GM18502 (cell line): ENCODE measurements around the gene PNKP.

Experiments used
- ATAC-seq: cut with Tn5 transposase; IDR thresholded peaks from one replicate; pipeline ENCODE4 v1.9.1; 2021; ENCODE audit warnings: mild to moderate bottlenecking; ENCODE audit not compliant: unreplicated experiment, poor library complexity

The PNKP gene

DNA sequence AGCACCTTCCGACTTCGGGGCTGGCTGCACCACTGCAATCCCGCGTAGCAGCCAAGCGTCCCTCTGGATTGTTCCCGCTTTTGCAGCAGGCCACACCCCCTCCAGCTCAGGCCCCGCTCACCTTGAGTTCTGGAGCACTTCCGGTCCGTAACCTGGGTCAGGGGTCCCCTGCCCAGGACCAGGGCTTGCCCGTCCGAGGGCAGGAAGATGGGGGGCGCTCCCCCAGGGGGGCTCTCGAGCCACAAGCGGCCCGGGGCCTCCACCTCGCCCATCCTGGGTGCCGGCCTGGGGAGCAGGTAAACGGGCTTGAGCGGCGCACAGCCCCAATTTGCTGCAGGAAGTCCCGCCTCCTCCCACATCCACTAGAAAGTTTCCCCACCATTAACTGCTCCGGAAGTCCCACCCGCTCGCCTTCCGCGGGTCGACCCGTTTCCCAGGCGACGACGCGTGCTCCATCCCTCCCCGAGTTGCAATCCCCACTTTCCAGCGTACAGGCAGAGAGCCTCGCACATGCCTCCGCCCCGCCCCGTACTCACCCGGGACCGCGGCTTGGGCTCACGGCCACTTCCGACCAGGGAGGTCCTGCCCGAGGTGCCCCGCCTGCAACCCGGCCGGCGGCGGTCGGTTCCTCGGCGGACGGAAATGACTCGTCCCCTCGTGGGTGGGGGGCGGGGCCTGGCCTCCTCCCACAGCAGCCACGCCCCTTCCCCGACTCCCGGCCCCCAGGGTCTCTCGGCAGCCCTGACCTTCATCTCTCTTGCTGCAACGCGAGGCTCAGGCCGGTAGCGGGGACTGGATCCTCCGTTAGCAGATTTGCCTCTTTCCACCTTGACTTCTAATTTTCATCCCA lies at the start of gene PNKP:
Gene PNKP, minus strand, starts transcription at position 644 of the 850 bp plus-strand sequence. Its CDS starts 372 bp downstream, at position 272.
- ATAC-seq: peak; percentile 46

DNA sequence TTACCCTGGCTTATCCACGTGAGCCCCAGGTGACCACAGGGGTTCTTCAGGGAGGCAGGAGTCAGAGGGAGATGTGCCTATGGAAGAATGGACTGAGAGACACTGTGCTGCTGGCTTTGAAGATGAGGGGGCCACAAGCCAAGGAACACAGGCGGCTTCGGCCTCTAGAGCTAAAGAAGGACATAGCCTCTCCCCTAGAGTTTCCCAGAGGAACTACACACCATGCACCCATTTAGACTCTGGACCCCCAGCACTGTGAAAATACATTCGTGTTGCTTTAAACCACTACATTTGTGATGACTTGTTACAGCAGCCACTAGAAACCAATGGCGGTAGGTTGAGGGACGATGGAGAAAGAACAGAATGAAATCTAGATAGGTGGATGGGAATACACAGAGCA lies 47.9 kb upstream of the PNKP start:
- ATAC-seq: no peak

DNA sequence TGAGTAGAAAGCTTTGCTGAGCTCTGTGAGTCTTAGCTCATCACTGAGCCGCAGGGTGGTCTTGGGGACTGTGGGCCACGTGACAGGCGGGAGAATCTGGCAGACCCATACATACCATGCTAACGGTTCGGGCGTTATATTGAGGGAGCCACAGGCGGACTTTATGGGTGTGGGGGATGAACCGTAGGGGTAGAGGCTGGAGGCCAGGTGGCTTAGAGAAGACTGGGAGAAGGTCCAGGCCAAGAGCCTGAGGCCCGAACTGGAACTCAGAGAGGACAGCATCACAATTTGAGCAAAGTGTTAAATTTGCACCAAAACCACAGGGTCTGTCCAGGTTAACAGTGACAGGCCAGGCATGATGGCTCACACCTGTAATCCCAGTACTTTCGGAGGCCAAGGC lies 46.3 kb upstream of the PNKP start:
- no peak for ATAC-seq

DNA sequence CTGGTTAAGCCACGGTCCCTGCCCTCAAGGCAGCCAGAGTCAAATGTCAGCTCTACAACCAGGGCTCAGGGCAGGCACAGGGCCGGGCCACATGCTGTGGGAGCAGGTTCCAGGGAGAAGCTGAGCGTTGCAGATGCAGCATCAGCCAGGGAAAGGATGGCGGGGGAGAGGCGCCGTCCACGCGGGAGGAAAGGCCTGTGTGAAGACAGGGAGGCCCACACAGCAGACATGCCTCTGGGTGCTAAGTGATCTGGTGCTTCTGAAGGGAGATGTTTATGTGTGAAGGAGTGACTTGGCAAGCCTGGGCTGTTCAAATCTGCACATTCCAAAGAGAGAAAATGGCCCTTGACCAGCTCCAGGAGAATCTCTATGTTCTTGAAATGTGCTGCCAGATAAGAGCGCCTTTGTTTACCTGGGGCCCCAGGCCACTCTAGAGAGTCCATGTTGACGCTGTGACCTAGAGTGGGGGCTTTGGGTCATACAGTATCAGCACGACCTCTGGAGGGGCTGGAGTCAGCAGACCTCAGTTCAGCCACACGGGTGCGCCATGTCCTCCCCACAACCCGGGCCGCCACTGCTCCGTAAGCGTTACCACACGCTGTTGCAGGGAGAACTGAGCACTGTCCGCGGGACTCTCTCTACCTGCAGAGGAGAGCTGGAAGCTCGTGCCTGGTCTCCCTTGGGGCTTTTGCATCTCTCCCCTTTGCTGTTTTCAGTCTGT lies 45.7 kb upstream of the PNKP start:
- ATAC-seq: no peak

DNA sequence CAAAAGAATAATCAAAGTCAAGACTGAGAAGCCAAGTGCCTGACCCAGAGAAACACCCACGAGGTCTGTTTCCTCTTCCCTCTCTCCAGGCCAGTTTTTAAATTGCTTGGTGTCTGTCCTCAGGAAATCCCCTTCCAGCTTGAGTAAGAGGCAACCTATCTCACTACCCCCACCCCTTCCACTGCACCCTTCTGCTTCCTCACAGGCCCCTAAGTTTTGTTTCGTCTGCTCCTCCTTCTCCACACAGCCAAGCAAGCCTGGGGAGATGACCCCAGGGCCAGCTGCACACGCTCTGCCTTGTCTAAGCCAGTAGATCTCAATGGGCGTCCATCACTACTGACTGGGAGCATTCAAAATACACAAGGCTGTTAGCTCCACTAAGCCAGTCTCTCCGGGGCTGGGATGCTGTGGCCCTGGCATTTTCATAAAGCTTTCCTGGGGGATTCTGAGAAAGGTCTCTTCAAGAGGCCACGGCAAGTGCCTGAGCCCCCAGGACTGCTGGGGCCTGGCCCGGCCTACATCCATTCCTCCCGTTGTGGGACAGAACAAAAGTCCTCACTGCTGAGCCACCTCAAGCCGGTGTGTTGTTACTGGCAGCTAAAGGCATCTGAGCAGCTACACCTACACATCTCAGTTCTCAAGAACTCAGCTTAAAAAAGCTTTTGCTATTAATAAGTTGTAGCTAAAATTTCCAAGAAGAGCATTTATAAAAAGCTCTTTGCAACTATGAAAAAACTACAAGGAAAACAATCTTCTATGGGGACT lies 44.2 kb upstream of the PNKP start:
- ATAC-seq: peak; percentile 43

DNA sequence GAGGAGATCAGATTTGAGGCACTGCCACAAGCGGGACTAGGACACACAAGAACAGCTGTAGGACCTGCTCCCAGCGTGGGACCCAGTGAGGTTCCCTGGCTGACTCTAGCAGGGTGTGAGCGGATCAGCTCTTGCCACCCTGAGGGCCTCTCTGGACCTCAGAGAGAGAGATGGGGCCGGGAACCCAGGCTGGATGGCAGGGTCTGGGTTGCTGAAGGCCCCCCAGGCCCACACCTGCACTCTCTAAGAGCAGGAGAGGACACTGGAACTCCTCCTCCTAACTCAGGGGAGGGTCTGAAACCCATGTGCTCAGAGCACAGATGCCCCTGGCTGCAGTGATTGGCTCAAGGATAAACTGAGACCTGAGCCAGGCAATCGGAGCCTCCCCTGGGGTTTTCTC lies 42.8 kb upstream of the PNKP start:
- ATAC-seq: no peak

DNA sequence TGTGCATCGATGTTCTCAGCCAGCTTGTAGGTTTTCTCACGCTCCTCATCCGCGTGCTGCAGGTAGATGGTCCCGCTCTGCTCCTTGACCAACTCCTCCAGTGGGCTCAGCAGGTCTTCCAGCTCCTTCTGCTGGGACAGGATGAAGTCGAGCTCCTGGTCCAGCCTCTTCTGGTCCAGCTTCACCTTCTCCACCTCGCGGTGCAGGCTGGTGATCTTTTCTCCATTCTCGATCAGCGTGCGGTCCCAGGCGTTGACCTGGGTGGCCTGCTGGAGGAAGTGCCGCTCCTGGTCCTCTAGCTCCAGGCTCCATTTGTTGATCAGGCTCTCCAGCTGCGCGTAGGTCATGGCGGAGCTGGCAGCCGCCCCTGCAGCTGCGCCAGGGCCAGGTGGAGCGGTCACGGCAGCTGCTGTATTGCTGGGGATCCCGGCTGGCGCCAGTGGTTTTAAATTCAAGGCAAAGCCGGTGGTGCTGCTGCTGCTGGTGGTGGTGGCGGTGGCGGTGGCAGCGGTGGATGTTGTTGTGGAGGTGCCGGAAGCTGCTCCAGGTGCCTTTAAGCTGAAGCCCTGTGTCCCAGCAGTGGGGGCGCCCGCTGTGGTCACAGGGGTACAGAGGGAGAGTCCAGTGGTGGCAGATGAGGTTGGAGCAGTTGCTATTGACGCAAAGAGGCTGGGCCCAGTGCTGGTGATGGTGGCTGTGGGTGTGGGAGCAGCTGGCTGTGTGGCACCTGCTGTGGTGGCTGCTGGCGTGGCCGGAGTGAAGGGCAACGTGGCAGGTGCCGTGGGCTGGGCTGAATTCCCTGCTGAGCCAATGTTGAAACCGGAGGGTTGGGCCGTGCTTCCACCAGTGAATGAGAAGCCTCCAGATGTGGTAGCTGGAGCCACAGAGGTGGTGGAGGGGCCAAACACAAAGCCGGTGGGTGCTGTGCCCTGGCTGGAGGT lies 41.4 kb upstream of the PNKP start:
- ATAC-seq: no peak

DNA sequence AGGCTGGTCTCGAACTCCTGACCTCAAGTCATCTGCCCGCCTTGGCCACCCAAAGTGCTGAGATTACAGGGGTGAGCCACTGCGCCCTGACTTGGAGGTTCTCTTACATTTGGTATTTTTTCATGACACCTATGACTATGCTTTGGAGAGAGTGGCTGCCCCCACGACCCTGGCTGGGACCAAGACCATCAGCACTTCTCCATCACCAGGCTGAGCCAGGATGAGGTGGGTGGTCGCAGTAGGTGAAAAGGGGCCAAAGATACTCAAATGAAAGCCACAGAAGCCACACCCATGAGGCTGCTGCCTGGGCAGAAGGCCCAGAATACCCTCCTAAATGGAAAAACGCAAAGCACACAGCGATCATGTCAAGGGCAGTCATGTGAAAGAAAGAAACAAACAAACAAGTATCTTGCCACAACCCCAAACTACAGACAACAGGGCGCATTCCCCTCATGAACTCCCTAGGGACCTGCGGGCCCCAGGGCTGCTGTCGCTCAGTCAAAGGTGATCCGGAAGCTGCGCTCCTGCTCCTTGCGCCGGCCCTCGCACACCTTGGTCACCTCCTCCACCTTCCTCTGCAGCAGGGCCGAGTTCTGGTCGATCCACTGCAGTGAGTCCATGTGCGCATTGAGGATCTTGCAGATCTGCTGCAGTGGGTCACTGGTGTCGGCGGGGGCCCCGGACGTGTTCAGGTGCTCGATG lies 40.5 kb upstream of the PNKP start:
- ATAC-seq: peak; percentile 38

DNA sequence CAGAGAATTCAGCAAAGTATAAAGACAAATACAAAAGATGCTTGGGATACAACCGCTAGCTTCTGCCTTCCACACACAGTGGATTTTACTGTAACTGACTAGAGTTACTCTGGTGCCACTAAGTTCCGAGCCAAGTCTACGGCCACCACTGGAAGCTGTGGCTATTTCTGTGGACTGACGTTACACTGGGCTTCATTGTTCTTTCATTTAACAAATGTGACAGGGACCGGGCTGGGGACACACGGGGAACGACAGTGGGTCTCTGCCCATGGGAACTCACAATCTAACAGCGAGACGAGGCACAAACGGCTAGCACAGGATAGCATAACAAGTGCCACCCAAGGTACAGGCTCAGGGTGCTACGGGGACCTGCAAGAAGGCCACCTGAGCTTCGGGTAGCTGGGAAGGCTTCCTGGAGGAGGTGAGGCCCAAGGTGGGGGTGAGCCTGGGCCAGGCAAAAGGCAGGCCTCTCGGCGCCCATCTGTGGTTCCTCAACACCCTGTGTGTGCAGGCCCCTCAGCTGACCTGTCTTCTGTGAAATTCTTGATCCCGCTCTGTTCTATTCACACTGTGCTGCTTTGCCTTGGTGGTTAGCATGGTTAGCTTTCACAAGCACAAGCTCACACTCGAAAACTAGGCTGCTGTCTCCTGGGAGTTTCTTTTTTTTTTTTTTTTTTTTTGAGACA lies 39.6 kb upstream of the PNKP start:
- ATAC-seq: peak; percentile 27

DNA sequence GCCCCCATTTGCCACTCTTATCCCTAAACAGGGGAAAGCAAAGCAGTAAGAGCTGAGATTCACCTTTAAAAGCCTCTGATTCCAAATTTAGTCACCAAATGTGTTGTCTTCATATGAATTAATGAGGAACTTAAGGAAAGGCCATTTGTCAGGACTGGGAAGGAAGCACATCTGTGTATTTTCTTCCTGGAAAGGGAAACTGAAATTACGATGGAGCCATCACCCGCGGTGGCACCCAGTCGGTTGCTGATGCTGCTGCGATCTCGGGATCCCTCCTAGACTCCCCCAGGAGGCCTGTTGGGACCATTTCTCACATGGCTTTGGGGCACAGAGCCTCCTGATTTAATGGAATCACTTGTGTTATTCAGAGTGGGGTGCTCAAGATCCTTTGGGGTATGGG lies 36.8 kb upstream of the PNKP start:
- no peak for ATAC-seq

DNA sequence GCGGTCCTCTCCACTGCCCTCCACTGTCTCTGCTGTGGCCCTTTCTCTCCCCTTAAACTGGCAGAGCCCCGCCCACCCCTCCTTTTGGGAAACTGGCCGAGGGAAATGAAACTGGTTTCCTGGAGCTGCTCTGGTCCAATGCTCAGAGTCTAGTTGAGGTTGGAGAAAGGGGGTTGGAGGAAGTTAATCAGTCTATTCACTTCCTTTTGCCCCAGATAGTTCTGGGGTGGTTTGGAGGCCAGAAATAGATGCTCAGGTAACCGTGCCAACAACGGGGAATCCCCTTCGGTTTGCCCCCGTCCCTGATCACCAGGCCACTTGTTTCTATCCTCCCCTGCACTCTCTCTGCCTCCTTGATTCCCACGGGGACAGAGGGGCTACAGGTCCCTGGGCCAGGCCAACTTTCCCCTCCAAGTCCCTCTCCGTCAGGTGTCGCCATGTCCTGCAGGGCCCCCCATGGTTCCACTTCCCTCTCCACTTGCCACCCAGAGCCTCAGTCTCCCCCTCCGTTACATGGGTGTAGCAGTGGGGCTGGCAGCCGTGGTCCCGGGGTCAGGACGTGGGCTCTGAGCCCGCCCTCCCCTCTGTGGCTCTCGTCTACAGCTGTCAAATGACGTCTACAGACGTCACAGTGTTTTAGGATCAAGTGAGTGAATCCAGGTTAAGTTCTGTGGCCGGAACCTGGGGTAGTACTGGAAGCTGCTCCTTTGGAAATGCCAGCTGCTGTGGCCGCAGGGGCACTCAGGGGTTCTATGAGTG lies 29.7 kb upstream of the PNKP start, which contains the start of gene IL4I1:
Gene IL4I1, minus strand, starts transcription at position 25 of the 759 bp plus-strand sequence. CDS start 727 bp downstream, outside the sequence.
- ATAC-seq: peak; percentile 45

DNA sequence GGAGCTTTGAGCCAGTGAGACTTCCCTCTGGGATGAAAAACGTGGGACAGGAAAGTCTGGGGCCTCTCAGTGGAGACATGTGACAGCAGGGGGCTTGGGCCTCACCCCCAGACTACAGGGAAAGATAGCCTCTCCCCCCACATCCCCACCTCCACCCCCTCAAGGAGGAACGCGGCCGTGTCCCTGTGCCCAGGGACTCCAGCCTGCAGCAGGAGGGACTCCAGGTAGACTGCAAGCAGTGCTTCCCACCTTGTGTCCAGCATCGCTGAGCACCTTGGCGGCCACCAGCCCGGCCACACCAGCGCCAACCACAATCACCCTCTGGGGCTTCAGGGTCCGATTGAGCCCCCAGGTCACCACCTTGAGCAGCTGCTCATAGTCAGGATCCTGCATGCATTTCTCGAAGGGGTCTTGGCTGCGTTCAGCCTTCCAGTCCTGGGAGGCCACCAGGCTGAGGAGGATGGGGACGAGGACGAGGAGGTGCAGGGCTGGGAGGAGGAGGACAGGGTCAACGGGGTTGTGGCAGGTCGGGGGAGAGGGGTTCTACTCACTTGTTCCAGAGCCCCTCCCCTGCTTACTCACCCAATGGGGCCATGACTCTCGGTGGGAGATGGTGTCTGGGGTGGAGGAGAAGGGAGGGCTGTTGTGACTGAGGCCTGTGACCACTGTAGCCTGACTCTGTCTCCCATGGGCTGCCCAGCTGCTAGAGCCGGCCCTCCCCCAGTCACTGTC lies 28.4 kb upstream of the PNKP start:
- ATAC-seq: no peak

DNA sequence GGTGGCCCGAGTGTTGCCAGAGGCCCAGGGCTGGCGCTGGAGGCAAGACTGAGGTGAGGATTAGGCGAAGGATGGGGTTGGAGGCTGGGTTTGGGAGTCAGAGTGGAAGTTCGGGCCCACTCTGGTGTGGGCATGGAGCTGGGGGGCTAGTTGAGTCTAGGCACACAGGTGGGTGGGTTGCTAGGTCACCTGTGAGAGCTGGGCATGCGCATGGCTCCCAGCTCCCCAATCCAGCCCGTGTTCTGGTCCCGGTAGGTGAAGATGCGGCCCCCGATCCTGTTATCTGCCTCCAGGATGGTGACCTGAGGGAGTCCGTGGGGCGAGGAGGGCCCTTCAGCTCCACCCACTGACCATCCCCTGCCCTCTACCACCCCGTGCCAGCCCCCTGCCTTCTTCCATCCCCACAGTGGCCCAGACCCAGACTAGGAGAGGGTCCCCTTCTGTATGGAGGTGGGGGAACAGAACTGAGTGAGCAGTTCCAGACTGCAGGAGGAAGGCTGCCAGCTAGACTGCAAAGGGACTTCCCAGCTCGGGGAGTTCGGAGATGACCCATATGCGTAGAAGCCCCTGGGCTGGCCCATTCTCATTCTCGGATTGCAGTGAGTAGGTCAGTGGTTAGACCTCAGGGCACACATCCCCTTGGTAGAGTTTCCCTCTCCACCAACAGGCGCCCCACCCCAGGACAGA lies 27.6 kb upstream of the PNKP start:
- peak; percentile 27 for ATAC-seq

DNA sequence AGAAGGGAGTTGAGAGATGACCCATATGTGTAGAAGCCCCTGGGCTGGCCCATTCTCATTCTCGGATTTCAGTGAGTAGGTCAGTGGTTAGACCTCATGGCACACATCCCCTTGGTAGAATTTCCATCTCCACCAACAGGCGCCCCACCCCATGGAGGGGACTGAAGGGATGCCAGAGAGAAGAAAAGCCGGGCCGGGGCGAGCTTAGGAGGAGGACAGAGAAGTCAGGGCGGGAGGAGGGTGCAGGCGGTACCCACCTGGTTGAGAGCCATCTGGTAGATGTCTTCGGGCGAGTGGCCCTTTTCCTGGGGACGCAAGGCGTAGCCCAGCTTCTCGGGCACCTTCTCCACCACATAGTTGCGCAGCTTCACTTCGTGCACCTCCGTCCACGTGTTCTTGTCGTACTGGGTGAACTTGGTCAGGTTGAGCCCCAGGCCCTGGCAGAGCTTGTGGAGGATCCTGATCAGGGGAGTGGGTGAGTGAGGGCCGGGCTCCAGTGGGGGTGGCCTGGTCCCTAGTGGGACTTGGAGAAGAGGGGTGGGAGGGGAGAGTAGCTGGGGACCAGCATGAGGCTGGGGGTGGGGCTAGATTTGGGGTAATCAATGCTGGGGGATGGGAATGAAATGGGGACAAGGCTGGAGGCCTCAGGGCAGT lies 26.8 kb upstream of the PNKP start:
- ATAC-seq: no peak

DNA sequence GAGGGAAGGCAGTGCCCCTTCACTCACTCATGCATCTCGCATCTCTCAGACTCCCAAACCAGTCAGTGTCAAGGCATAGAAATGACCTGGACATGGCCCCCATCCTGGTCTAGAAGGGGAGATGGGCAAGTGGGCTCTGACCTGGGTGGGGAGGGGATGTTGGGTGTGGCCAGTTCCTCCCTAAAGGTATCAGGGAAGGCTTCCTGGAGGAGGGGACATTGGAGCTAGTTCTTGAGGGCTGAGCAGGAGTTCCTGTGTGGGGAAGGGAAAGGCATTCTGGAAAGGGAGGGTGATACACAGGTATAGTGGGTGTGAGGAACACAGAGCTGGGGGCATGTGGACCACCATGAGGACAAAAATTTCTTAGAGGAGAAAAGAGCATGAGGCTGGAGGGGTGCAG lies 25.3 kb upstream of the PNKP start:
- no peak for ATAC-seq

DNA sequence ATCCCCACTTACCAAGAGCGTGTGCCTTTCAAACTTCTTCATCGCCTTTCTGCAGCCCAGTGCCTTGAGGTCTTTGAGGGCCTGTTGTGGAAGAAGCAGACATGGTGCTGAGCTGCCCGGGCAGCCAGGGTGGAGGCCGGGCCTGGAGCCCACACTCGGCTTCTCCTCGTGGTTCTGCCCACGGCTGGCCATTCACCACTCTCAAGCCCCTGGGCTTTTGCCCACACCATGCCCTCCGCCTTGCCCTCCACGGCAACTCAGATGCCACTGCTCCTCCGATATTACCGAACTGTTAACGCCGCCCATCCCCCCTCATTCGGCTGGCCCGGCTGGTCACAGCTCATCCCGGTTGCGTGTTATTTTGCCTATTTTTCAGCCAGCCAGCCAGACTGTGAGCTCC lies 24.0 kb upstream of the PNKP start:
- no peak for ATAC-seq
